Measurements from ENCODE around the gene HS3ST5.

HS3ST5 gene

GRCh38 chr6:114382406-114382805, 39.6 kb upstream of the HS3ST5 start:
- Histone ChIP-seq H3K27ac (ENCODE audit: low read length) (no peak overlapping the region), H3K9me3 (replicated peaks; ENCODE audit: insufficient read depth, low read length) (no peaks in the 10 kb centered on the region), H3K27me3 (replicated peaks; ENCODE audit: insufficient read depth, low read length) (no peaks in the 10 kb centered on the region), H3K79me2 (ENCODE audit: low read length) (no peaks in the 10 kb centered on the region), H3K36me3 (replicated peaks; ENCODE audit: insufficient read depth, low read length) (no peaks in the 10 kb centered on the region), H3K4me2 (ENCODE audit: low read depth, low read length) (no peak overlapping the region), H3K9ac (ENCODE audit: low read length) (no peak overlapping the region), H3K4me3 (ENCODE audit: low read length) (no peak overlapping the region), H3K9me2 (replicated peaks; ENCODE audit: insufficient read depth, low read length) (no peaks in the 10 kb centered on the region), H3F3A (ENCODE audit: insufficient read depth, low read length) (no peaks in the 10 kb centered on the region), H4K20me1 (ENCODE audit: insufficient read depth, low read length) (no peaks in the 10 kb centered on the region), H3K4me1 (ENCODE audit: low read length) (no peaks in the 10 kb centered on the region), H2AFZ (ENCODE audit: low read length) (no peak overlapping the region)
- TF ChIP-seq EZH2 (optimal IDR thresholded peaks at IDR 0.05; ENCODE audit: low read depth, low read length) (no peak), CTCF (IDR thresholded peaks at IDR 0.05; ENCODE audit: low read length) (no peak), EZH2phosphoT487 (IDR thresholded peaks at IDR 0.05; ENCODE audit: low read length) (no peak)
- no peak for DNase-seq

- Histone ChIP-seq H3K4me3 (ENCODE audit: low read length) (no peak overlapping the region), H3K4me1 (ENCODE audit: low read length) (no peaks in the 10 kb centered on the region), H3K36me3 (replicated peaks; ENCODE audit: insufficient read depth, low read length) (no peaks in the 10 kb centered on the region), H2AFZ (ENCODE audit: low read length) (no peak overlapping the region), H4K20me1 (ENCODE audit: insufficient read depth, low read length) (no peaks in the 10 kb centered on the region), H3K4me2 (ENCODE audit: low read depth, low read length) (no peak overlapping the region), H3K9me3 (replicated peaks; ENCODE audit: insufficient read depth, low read length) (no peaks in the 10 kb centered on the region), H3F3A (ENCODE audit: insufficient read depth, low read length) (no peaks in the 10 kb centered on the region), H3K9me2 (replicated peaks; ENCODE audit: insufficient read depth, low read length) (no peaks in the 10 kb centered on the region), H3K27ac (ENCODE audit: low read length) (no peak overlapping the region), H3K79me2 (ENCODE audit: low read length) (no peaks in the 10 kb centered on the region), H3K27me3 (replicated peaks; ENCODE audit: insufficient read depth, low read length) (no peaks in the 10 kb centered on the region), H3K9ac (ENCODE audit: low read length) (no peak overlapping the region)
- no peak for DNase-seq
- no peak for TF ChIP-seq EZH2 (optimal IDR thresholded peaks at IDR 0.05; ENCODE audit: low read depth, low read length)
- no peak for TF ChIP-seq CTCF (IDR thresholded peaks at IDR 0.05; ENCODE audit: low read length)
- TF ChIP-seq EZH2phosphoT487 (IDR thresholded peaks at IDR 0.05; ENCODE audit: low read length): no peak
Measured at GRCh38 chr6:114377881-114378280, 35.1 kb upstream of the HS3ST5 start.

GRCh38 chr6:114376611-114377175, 33.9 kb upstream of the HS3ST5 start:
- no peaks in the 10 kb centered on the region for H3K79me2 ChIP-seq (ENCODE audit: low read length)
- no peaks in the 10 kb centered on the region for H3K9me2 ChIP-seq (replicated peaks; ENCODE audit: insufficient read depth, low read length)
- H3K36me3 ChIP-seq (replicated peaks; ENCODE audit: insufficient read depth, low read length): no peaks in the 10 kb centered on the region
- no peaks in the 10 kb centered on the region for H3K27me3 ChIP-seq (replicated peaks; ENCODE audit: insufficient read depth, low read length)
- DNase-seq: no peak
- H4K20me1 ChIP-seq (ENCODE audit: insufficient read depth, low read length): no peaks in the 10 kb centered on the region
- no peak overlapping the region for H3K4me3 ChIP-seq (ENCODE audit: low read length)
- no peaks in the 10 kb centered on the region for H3K9me3 ChIP-seq (replicated peaks; ENCODE audit: insufficient read depth, low read length)
- H3K4me1 ChIP-seq (ENCODE audit: low read length): no peaks in the 10 kb centered on the region
- TF ChIP-seq CTCF (IDR thresholded peaks at IDR 0.05; ENCODE audit: low read length) (no peak), EZH2phosphoT487 (IDR thresholded peaks at IDR 0.05; ENCODE audit: low read length) (no peak), EZH2 (optimal IDR thresholded peaks at IDR 0.05; ENCODE audit: low read depth, low read length) (no peak)
- H3F3A ChIP-seq (ENCODE audit: insufficient read depth, low read length): no peaks in the 10 kb centered on the region
- H2AFZ ChIP-seq (ENCODE audit: low read length): no peak overlapping the region
- no peak overlapping the region for H3K27ac ChIP-seq (ENCODE audit: low read length)
- no peak overlapping the region for H3K4me2 ChIP-seq (ENCODE audit: low read depth, low read length)
- H3K9ac ChIP-seq (ENCODE audit: low read length): no peak overlapping the region

Data from MM.1S (cell line).